Keratinocyte (primary cell): ENCODE results near the gene SLC39A11.

ENCODE experiments used
- EZH2 ChIP-seq: IDR thresholded peaks from one replicate; pipeline ENCODE4 v1.6.1; 2012; ENCODE audit warnings: inconsistent platforms, mild to moderate bottlenecking, low read length, moderate library complexity
- TF ChIP-seq, protein P1 (sequence below), 3 experiments: IDR thresholded peaks in 1 of 3; conservative IDR thresholded peaks in 1 of 3; optimal IDR thresholded peaks in 1 of 3; 2 replicates in 2 of 3; 3 replicates in 1 of 3; pipeline versions ENCODE3 to v1.5.1; 2011; ENCODE audit warnings: low read length in 3 of 3, mild to moderate bottlenecking in 3 of 3, moderate library complexity in 2 of 3, control low read depth in 1 of 3, inconsistent platforms in 1 of 3; ENCODE audit not compliant: insufficient read depth in 2 of 3; ENCODE audit errors: extremely low read depth in 1 of 3

DNA sequence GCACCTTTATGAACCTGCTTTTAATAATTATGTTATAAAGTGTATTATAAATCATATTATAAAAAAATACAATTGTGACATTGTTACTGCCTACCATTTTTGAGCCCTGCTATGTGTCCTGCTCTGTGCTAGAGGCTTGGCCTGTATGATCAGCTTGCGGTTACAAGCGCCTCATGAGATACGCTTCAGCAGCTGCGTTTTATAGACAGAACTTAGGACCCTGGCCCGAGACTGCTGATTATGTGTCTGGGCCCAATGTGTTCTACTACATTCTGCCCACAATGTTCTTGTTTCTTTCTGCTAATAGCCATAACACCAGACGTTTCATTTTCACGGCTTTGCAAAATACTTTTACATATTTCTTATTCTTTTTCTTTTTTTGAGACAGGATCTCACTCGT, 395.8 kb downstream of the SLC39A11 start:
- TF ChIP-seq, protein P1, sequence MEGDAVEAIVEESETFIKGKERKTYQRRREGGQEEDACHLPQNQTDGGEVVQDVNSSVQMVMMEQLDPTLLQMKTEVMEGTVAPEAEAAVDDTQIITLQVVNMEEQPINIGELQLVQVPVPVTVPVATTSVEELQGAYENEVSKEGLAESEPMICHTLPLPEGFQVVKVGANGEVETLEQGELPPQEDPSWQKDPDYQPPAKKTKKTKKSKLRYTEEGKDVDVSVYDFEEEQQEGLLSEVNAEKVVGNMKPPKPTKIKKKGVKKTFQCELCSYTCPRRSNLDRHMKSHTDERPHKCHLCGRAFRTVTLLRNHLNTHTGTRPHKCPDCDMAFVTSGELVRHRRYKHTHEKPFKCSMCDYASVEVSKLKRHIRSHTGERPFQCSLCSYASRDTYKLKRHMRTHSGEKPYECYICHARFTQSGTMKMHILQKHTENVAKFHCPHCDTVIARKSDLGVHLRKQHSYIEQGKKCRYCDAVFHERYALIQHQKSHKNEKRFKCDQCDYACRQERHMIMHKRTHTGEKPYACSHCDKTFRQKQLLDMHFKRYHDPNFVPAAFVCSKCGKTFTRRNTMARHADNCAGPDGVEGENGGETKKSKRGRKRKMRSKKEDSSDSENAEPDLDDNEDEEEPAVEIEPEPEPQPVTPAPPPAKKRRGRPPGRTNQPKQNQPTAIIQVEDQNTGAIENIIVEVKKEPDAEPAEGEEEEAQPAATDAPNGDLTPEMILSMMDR (optimal IDR thresholded peaks at IDR 0.05 in 1 of 3, IDR thresholded peaks at IDR 0.05 in 1 of 3, conservative IDR thresholded peaks at IDR 0.05 in 1 of 3; ENCODE audit: extremely low read depth in 1 of 3, insufficient read depth in 2 of 3, low read length in 3 of 3), result no peak
- no peak for TF ChIP-seq EZH2
